H1 (cell line): ENCODE measurements around the gene GNL2. TPM values are rescaled to one million over a fixed set of nuclear protein-coding genes. Genes with fewer than 3 reads are reported as not detected.

Experiments used
- CTCF ChIA-PET: fragments of 300-600 bp; sonication (Branson Sonifier 250); formaldehyde crosslinking; loops from one replicate; lab custom pipeline; 2021; ENCODE audit not compliant: partially characterized antibody; lab: Charles Lee
- POLR2A ChIA-PET: fragments of 300-600 bp; sonication (Branson Sonifier 250); formaldehyde crosslinking; loops from one replicate; lab custom pipeline; 2021; ENCODE audit warnings: inconsistent platforms; ENCODE audit not compliant: partially characterized antibody; lab: Charles Lee
- DNase-seq, 2 experiments: peaks; one replicate each; pipeline versions ENCODE4 v3.0.0 to v3.0.0-alpha.2; 2010 to 2022; ENCODE audit warnings: low spot score in 2 of 2, low read depth in 1 of 2, mixed read lengths in 1 of 2
- FAIRE-seq: peaks from 2 replicates; lab custom pipeline; 2011; peaks lifted over from hg19 to GRCh38; lab: Jason Lieb, UNC
- H2AFZ ChIP-seq: 2 replicates; pipeline ENCODE4 v1.8.1; 2012; ENCODE audit warnings: low read length, inconsistent platforms
- H2AK5ac ChIP-seq: 2 replicates; pipeline ENCODE4 v1.6.1; 2013; ENCODE audit warnings: low read depth, low read length
- H2BK120ac ChIP-seq: replicated peaks from 2 replicates; pipeline ENCODE3; 2013; ENCODE audit warnings: low read depth, low read length, inconsistent platforms
- H2BK12ac ChIP-seq: 2 replicates; pipeline ENCODE4 v1.6.1; 2013; ENCODE audit warnings: low read depth, low read length
- H2BK15ac ChIP-seq: 2 replicates; pipeline ENCODE4 v1.6.1; 2013; ENCODE audit warnings: low read length
- H2BK20ac ChIP-seq: 2 replicates; pipeline ENCODE4 v1.6.1; 2013; ENCODE audit warnings: low read length
- H2BK5ac ChIP-seq: 2 replicates; pipeline ENCODE4 v1.6.1; 2013; ENCODE audit warnings: low read depth, low read length
- H3K14ac ChIP-seq: 2 replicates; pipeline ENCODE4 v1.6.1; 2013; ENCODE audit warnings: inconsistent platforms; ENCODE audit not compliant: insufficient read length
- H3K18ac ChIP-seq: 2 replicates; pipeline ENCODE4 v1.6.1; 2013; ENCODE audit warnings: low read length; ENCODE audit errors: extremely low read depth
- H3K23ac ChIP-seq: 2 replicates; pipeline ENCODE4 v1.6.1; 2013; ENCODE audit warnings: inconsistent platforms; ENCODE audit not compliant: insufficient read length
- H3K23me2 ChIP-seq: 2 replicates; pipeline ENCODE4 v1.6.1; 2013; ENCODE audit warnings: low read depth, low read length
- H3K27ac ChIP-seq: 2 replicates; pipeline ENCODE4 v1.6.1; 2011; ENCODE audit warnings: low read depth, low read length, inconsistent platforms
- H3K27me3 ChIP-seq, 4 experiments: replicated peaks in 1 of 4; 1 replicate in 1 of 4; 2 replicates in 3 of 4; pipeline versions ENCODE4 v1.6.1 to v1.8.1; 2011 to 2013; ENCODE audit warnings: low read length in 3 of 4, mild to moderate bottlenecking in 3 of 4, inconsistent platforms in 2 of 4, mixed read lengths in 2 of 4, moderate library complexity in 1 of 4; ENCODE audit not compliant: control insufficient read depth in 3 of 4, insufficient read depth in 3 of 4; ENCODE audit errors: extremely low read depth in 1 of 4
- H3K36me3 ChIP-seq, 4 experiments: 2 replicates each; pipeline versions ENCODE4 v1.6.1 to v1.8.1; 2011 to 2013; ENCODE audit warnings: mild to moderate bottlenecking in 4 of 4, low read length in 3 of 4, moderate library complexity in 2 of 4, control low read depth in 1 of 4, inconsistent platforms in 1 of 4; ENCODE audit not compliant: insufficient read depth in 4 of 4, control insufficient read depth in 2 of 4
- H3K4ac ChIP-seq: replicated peaks from 2 replicates; pipeline ENCODE3; 2013; ENCODE audit warnings: low read length, low read depth, mixed read lengths, inconsistent platforms; ENCODE audit not compliant: insufficient read length
- H3K4me1 ChIP-seq, 4 experiments: replicated peaks in 1 of 4; 1 replicate in 1 of 4; 2 replicates in 3 of 4; pipeline versions ENCODE4 v1.6.1 to v1.8.1; 2011 to 2013; ENCODE audit warnings: low read length in 3 of 4, inconsistent platforms in 2 of 4, mixed read lengths in 1 of 4; ENCODE audit not compliant: insufficient read depth in 4 of 4, control insufficient read depth in 3 of 4
- H3K4me2 ChIP-seq, 2 experiments: 2 replicates each; pipeline versions ENCODE4 v1.6.1 to v1.8.1; 2011 to 2013; ENCODE audit warnings: low read depth in 2 of 2, low read length in 2 of 2, control low read depth in 1 of 2, inconsistent platforms in 1 of 2, mild to moderate bottlenecking in 1 of 2; ENCODE audit not compliant: insufficient read depth in 1 of 2
- H3K4me3 ChIP-seq, 4 experiments: fragments of 200-600, 300-600 bp in 1 of 4; sonication (generic), shearing (Covaris generic), sonication (Bioruptor Twin) in 1 of 4; 2 replicates each; pipeline versions ENCODE4 v1.5.1 to v1.8.1; 2011 to 2016; ENCODE audit warnings: low read length in 4 of 4, low read depth in 3 of 4, control low read depth in 2 of 4, inconsistent platforms in 2 of 4, mild to moderate bottlenecking in 2 of 4, mixed read lengths in 1 of 4, moderate library complexity in 1 of 4; ENCODE audit not compliant: insufficient read depth in 2 of 4; ENCODE audit errors: extremely low read depth in 1 of 4
- H3K56ac ChIP-seq: replicated peaks from 2 replicates; pipeline ENCODE3; 2013; ENCODE audit warnings: low read depth, mild to moderate bottlenecking, mixed read lengths, low read length, inconsistent platforms; ENCODE audit not compliant: insufficient read length
- H3K79me1 ChIP-seq: 2 replicates; pipeline ENCODE4 v1.6.1; 2013; ENCODE audit warnings: low read depth, low read length, control low read depth
- H3K79me2 ChIP-seq, 2 experiments: 2 replicates each; pipeline versions ENCODE4 v1.6.1 to v1.8.1; 2012 to 2013; ENCODE audit warnings: low read length in 2 of 2, mild to moderate bottlenecking in 2 of 2, inconsistent platforms in 1 of 2; ENCODE audit not compliant: insufficient read depth in 2 of 2, control insufficient read depth in 1 of 2
- H3K9ac ChIP-seq, 4 experiments: replicated peaks in 1 of 4; 1 replicate in 1 of 4; 2 replicates in 3 of 4; pipeline versions ENCODE4 v1.6.1 to v1.8.1; 2011 to 2013; ENCODE audit warnings: low read depth in 3 of 4, low read length in 3 of 4, control low read depth in 2 of 4, mild to moderate bottlenecking in 2 of 4, moderate library complexity in 2 of 4, inconsistent platforms in 1 of 4; ENCODE audit errors: extremely low read depth in 1 of 4
- H3K9me3 ChIP-seq, 2 experiments: 2 replicates each; pipeline versions ENCODE4 v1.6.1 to v1.8.1; 2012 to 2013; ENCODE audit warnings: mild to moderate bottlenecking in 2 of 2, moderate library complexity in 2 of 2, control low read depth in 1 of 2, inconsistent platforms in 1 of 2, low read depth in 1 of 2, low read length in 1 of 2, mixed read lengths in 1 of 2; ENCODE audit not compliant: insufficient read depth in 2 of 2
- H4K20me1 ChIP-seq, 2 experiments: replicated peaks in 1 of 2; 2 replicates each; pipeline versions ENCODE3 to v1.8.1; 2011 to 2013; ENCODE audit warnings: inconsistent platforms in 2 of 2, low read length in 2 of 2, mild to moderate bottlenecking in 1 of 2; ENCODE audit not compliant: insufficient read depth in 2 of 2, control insufficient read depth in 1 of 2
- H4K5ac ChIP-seq: 2 replicates; pipeline ENCODE4 v1.6.1; 2013; ENCODE audit warnings: low read length, low read depth, mixed read lengths, inconsistent platforms; ENCODE audit not compliant: insufficient read length
- H4K8ac ChIP-seq: 2 replicates; pipeline ENCODE4 v1.8.0; 2013; ENCODE audit warnings: mild to moderate bottlenecking, moderate library complexity, low read length, inconsistent platforms; ENCODE audit not compliant: insufficient read depth; ENCODE audit errors: extremely low read depth
- H4K91ac ChIP-seq: replicated peaks from 2 replicates; pipeline ENCODE3; 2013; ENCODE audit warnings: low read length, mixed read lengths, inconsistent platforms; ENCODE audit not compliant: insufficient read length
- CHD1 ChIP-seq: IDR thresholded peaks from 2 replicates; pipeline ENCODE4 v1.6.1; 2012; ENCODE audit warnings: low read depth, low read length, improper control_type of control experiment
- GABPA ChIP-seq: IDR thresholded peaks from 2 replicates; pipeline ENCODE4 v1.6.1; 2011; ENCODE audit warnings: mild to moderate bottlenecking, low read length, moderate library complexity, borderline replicate concordance; ENCODE audit not compliant: insufficient read depth
- KDM1A ChIP-seq: fragments of 200-600, 300-600 bp; sonication (generic); IDR thresholded peaks from 2 replicates; pipeline ENCODE4 v1.7.1; 2016; ENCODE audit warnings: mild to moderate bottlenecking, low read length, borderline replicate concordance
- MAFK ChIP-seq: IDR thresholded peaks from 2 replicates; pipeline ENCODE4 v1.6.1; 2012; ENCODE audit warnings: low read depth, mild to moderate bottlenecking, improper control_type of control experiment, low read length
- POLR2AphosphoS5 ChIP-seq: IDR thresholded peaks from 2 replicates; pipeline ENCODE4 v1.6.1; 2011; ENCODE audit warnings: low read depth, low read length
- RAD21 ChIP-seq, 2 experiments: IDR thresholded peaks in 1 of 2; conservative IDR thresholded peaks in 1 of 2; 2 replicates each; pipeline ENCODE4 v1.6.1; 2011; ENCODE audit warnings: low read depth in 2 of 2, low read length in 2 of 2, improper control_type of control experiment in 1 of 2, inconsistent platforms in 1 of 2, mild to moderate bottlenecking in 1 of 2, moderate library complexity in 1 of 2
- RXRA ChIP-seq: IDR thresholded peaks from 2 replicates; pipeline ENCODE4 v1.6.1; 2011; ENCODE audit warnings: low read depth, mild to moderate bottlenecking, low read length, moderate library complexity; ENCODE audit not compliant: insufficient read depth
- SAP30 ChIP-seq: fragments of 300-600 bp; sonication (generic); IDR thresholded peaks from 2 replicates; pipeline ENCODE4 v1.7.1; 2012; ENCODE audit warnings: low read length, moderate library complexity, mild to moderate bottlenecking, inconsistent platforms; ENCODE audit not compliant: insufficient read depth, insufficient replicate concordance
- SP4 ChIP-seq: IDR thresholded peaks from 2 replicates; pipeline ENCODE4 v1.6.1; 2012; ENCODE audit warnings: low read length, inconsistent platforms
- YY1 ChIP-seq: IDR thresholded peaks from 2 replicates; pipeline ENCODE4 v1.6.1; 2011; ENCODE audit warnings: low read depth, mild to moderate bottlenecking, low read length
- WGBS, 2 experiments: shearing (Covaris generic) in 1 of 2; methylation state at CpG; one replicate each; pipeline versions ENCODE4 v1.1.6 to v1.1.7; 2013 to 2015; ENCODE audit warnings: low lambda C conversion rate in 2 of 2, mixed read lengths in 2 of 2, inconsistent platforms in 1 of 2, low coverage in 1 of 2, missing lambda C conversion rate in 1 of 2; ENCODE audit not compliant: insufficient replicate concordance in 2 of 2, insufficient coverage in 1 of 2, insufficient read length in 1 of 2; ENCODE audit errors: extremely low coverage in 1 of 2, missing lambda C conversion rate in 1 of 2; 5-methylcytosine and 5-hydroxymethylcytosine counted together
- polyA plus RNA-seq, 7 experiments: library from polyadenylated mRNA; depleted of rRNA in 3 of 7; stranded (reverse) in 5 of 7; unstranded in 2 of 7; fragments of >200 nt in 5 of 7; fragments of 200-250 nt in 2 of 7; gene quantifications; 1 replicate in 5 of 7; 2 replicates in 1 of 7; 4 replicates in 1 of 7; pipeline versions ENCODE4 v1.2.1 to v1.2.3, GENCODE V29; 2011 to 2013; ENCODE audit warnings: missing spikeins in 2 of 7, mixed read lengths in 2 of 7
- total RNA-seq: library from RNA; stranded (reverse); fragmentation: NEBNext Ultra II Directional; extraction: Animal tissue kit (Norgen Biotek cat#: 25700); gene quantifications from 2 replicates; pipeline ENCODE4 v1.2.1, GENCODE V29; 2021
- TF ChIP-seq, protein P1 (sequence below): IDR thresholded peaks from 2 replicates; pipeline ENCODE4 v1.6.1; 2012; ENCODE audit warnings: low read length, inconsistent platforms

The GNL2 gene
- total and polyA plus RNA-seq, 2 of the 8 experiments (the other 6 are each of a cell fraction or from before 2014, with no cell fraction given), result 22.2 to 88.3 TPM

DNA sequence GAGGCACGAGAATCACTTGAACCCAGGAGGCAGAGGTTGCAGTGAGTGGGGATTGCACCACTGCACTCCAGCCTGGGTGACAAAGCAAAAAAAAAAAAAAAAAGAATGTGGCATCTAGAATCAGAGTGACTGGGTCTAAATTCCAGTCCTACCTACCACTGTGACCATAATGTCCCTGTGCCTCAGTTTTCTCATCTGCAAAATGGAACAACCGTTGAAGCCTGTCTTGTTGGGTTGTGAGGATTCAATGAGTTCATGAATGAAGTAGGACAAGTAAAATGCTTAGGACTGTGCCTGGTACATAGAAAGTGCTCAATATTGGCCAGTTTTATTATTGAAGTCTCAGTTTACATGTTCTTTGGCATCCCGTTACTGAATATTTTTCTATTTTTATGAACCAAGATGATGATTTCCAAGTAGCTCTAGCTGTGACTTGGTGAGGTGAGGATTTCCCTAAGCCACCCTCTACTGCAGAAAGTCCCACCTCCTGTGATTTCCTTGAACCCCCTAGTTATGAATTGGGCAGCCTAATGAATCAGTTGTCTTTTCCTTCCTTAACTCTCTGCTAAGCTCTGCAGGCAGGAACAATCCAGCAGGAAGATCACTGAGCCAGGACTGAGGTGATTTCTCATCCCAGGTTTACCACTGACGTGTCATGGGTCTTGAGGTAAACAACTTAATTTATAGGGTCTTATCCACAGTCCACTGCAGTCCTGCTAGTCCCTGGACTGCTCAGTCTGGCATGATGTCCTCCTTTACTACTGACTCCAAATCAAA lies 62.2 kb downstream of the GNL2 start:
- Histone ChIP-seq H3K27me3 (no peaks in the 10 kb centered on the region), H3K14ac (no peak overlapping the region), H2BK5ac (no peak overlapping the region), H3K4me2 (no peak overlapping the region), H2AFZ (no peak overlapping the region), H3K4me3 (no peak overlapping the region), H2BK120ac (no peak overlapping the region), H3K9me3 (no peaks in the 10 kb centered on the region), H2BK15ac (no peak overlapping the region), H4K91ac (no peak overlapping the region), H4K8ac (no peak overlapping the region), H3K4ac (no peak overlapping the region), H3K4me1 (no peaks in the 10 kb centered on the region), H2AK5ac (no peak overlapping the region), H3K18ac (no peak overlapping the region), H4K5ac (no peak overlapping the region), H2BK12ac (no peak overlapping the region), H3K79me1 (no peaks in the 10 kb centered on the region), H3K56ac (no peak overlapping the region), H2BK20ac (no peak overlapping the region), H3K36me3 (peaks cover 3 to 20% (median 11%) of the 10 kb centered on the region in 4 experiments), H3K23ac (no peak overlapping the region), H3K23me2 (no peaks in the 10 kb centered on the region), H3K27ac (no peak overlapping the region), H3K9ac (no peak overlapping the region), H4K20me1 (no peaks in the 10 kb centered on the region), H3K79me2 (no peaks in the 10 kb centered on the region)
- ChIA-PET POLR2A (interaction anchor here (1.5 to 2.0 kb wide), 2 partner anchors 11 to 19 kb away, joined by 5 read pairs; partner anchors contain the start of gene MEAF6), CTCF (no interaction called here)
- WGBS, 2 experiments, result 94% methylated on average over 4 of the region's 4 CpGs; no CpG with 5 or more reads in 1 of the 2 experiments
- DNase-seq, result no peak
- FAIRE-seq, result no peak
- TF ChIP-seq, protein P1, sequence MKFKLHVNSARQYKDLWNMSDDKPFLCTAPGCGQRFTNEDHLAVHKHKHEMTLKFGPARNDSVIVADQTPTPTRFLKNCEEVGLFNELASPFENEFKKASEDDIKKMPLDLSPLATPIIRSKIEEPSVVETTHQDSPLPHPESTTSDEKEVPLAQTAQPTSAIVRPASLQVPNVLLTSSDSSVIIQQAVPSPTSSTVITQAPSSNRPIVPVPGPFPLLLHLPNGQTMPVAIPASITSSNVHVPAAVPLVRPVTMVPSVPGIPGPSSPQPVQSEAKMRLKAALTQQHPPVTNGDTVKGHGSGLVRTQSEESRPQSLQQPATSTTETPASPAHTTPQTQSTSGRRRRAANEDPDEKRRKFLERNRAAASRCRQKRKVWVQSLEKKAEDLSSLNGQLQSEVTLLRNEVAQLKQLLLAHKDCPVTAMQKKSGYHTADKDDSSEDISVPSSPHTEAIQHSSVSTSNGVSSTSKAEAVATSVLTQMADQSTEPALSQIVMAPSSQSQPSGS, result no peak
- TF ChIP-seq RXRA, result no peak
- no peak for TF ChIP-seq GABPA
- no peak for TF ChIP-seq RAD21 (IDR thresholded peaks at IDR 0.05 in 1 of 2, conservative IDR thresholded peaks at IDR 0.05 in 1 of 2; ENCODE audit: low read depth in 2 of 2, low read length in 2 of 2)
- no peak for TF ChIP-seq MAFK
- TF ChIP-seq CHD1, result no peak
- no peak for TF ChIP-seq YY1
- TF ChIP-seq SP4, result no peak
- no peak for TF ChIP-seq SAP30
- TF ChIP-seq POLR2AphosphoS5, result no peak
- no peak for TF ChIP-seq KDM1A
